HG03342 (cell line): ENCODE measurements around the gene TNFRSF14.

Experiments used
- ATAC-seq: cut with Tn5 transposase; IDR thresholded peaks from one replicate; pipeline ENCODE4 v1.9.1; 2021; ENCODE audit warnings: mild to moderate bottlenecking, moderate library complexity; ENCODE audit not compliant: unreplicated experiment

TNFRSF14 gene

DNA sequence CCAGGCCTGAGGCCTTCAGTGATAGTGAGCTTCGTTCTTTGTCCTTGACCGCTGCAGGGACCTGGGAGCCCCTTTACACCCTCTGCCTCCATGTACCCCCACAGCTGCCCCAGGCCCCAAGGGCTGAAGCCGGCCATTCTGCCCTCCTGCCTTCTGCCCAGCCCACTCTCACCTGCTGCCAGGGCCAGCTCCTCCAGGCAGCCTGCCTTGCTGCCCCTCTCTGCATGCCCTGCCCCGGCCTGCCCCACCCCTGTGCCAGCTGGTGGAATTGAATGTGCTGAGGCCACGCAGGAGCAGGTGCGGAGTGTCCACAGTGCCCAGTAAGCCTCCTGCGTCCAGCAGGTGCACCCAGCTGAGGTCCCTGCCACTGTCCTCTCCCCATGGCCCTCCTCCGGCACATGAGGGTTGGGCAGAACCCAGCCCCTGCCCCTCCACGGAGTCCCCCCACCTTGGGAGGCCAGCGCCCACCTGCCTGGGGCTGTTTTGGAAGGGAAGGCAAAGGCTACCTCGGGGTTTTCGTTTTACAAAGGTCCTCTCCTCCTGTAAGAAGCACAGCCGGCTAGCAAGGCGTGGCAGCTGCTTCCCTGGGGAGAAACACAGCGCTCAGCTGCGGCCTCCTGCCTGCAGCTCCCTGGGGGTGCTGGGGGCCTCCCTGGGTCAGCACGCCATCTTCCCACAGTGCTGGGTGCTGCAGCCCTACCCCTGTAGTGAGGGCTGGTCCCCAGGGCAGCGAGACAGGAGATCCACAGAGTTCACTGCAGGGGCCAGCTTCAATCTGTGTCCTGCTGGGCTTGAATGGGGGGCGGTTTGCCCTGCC is 55.7 kb downstream of the TNFRSF14 start:
- no peak for ATAC-seq

GRCh38 chr1:2612591-2613365 is 56.6 kb downstream of the TNFRSF14 start:
- no peak for ATAC-seq
